ENCODE measurements around the gene SFXN3. TPM values are rescaled to one million over a fixed set of nuclear protein-coding genes. Genes with fewer than 3 reads are reported as not detected.

SFXN3 gene
- total RNA-seq, 1 experiment from 2014 or later = 2.8 TPM

DNA sequence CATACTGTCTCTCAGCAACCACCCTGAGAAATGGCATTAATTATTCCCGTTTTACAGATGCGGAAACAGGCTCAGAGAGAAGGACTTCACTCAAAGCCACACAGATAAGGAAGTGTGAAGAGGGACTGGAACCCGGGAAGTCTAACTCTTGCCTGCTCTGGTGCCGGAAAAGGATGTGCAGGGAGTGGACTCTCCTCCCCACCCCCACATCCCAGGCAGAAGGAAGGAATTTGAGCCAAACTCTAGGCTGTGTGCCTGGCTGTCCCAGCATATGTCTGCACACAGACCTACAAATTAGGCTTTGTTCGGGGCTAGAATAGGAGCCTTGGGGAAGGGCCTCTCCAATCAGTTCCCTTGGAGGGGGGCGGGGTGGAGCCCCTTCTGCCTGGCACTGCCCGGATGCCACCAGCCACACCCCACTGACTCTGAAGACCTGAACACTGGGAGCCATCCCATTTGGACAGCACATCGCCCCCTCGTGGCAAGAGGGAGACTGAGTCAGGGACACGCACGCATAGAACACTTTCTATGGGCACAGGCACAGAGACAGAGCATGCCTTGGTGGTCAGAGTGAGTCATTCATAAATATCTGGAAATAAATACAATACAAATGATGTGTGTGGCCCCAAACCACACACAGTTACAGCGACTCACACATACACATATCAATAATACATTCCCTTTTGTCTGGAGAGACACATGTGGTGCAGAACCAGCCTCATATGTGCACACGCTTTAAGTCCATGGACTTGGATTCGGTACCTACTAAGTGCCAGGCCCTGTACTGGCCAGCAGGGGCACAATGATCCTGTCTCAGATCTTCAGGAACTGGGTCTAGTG is 18.3 kb upstream of the SFXN3 start:
- no peak overlapping the region for H3K23ac ChIP-seq (ENCODE audit: insufficient read length, low read depth, low read length)
- H2BK20ac ChIP-seq (ENCODE audit: low read depth, low read length, poor library complexity, severe bottlenecking) = no peak overlapping the region
- H3K56ac ChIP-seq (ENCODE audit: insufficient read length, low read depth, low read length) = no peak overlapping the region
- no peak overlapping the region for H3K4ac ChIP-seq (ENCODE audit: low read depth, low read length)
- H3K9me3 ChIP-seq (ENCODE audit: control insufficient read depth, low read depth, low read length) = no peaks in the 10 kb centered on the region
- no peak overlapping the region for H2BK120ac ChIP-seq (ENCODE audit: low read depth, low read length, poor library complexity, severe bottlenecking)
- H4K91ac ChIP-seq (ENCODE audit: insufficient read length, low read depth, low read length) = no peak overlapping the region
- no peak overlapping the region for H3T11ph ChIP-seq (ENCODE audit: low read length)
- no peaks in the 10 kb centered on the region for H3K79me1 ChIP-seq (ENCODE audit: insufficient read depth, low read depth, low read length, poor library complexity, severe bottlenecking)
- H2BK5ac ChIP-seq (ENCODE audit: insufficient read length, low read length) = no peak overlapping the region
- peaks cover 41% of the 10 kb centered on the region for H3K27me3 Mint-ChIP-seq (ENCODE audit: low read depth)
- H3K14ac ChIP-seq (ENCODE audit: insufficient read depth, low read length) = no peak overlapping the region
- H3K9ac ChIP-seq (ENCODE audit: extremely low read depth, insufficient read length, low read length) = no peak overlapping the region
- peak overlapping the region in 1 of 2 experiments; percentile 2; a peak in 1 of 5 replicates for H3K4me3 Mint-ChIP-seq
- no peak overlapping the region for H2AK5ac ChIP-seq (ENCODE audit: insufficient read length, low read length)
- no peaks in the 10 kb centered on the region; a peak in 1 of 5 replicates for H3K9me3 Mint-ChIP-seq
- H3K4me1 Mint-ChIP-seq = peaks cover 24 to 46% of the 10 kb centered on the region in 2 experiments
- no CpG with 5 or more reads among the region's 14 CpGs for WGBS (ENCODE audit: extremely low coverage, insufficient read length, low lambda C conversion rate)
- H3K23me2 ChIP-seq (ENCODE audit: insufficient read length, low read depth, low read length, poor library complexity, severe bottlenecking) = no peaks in the 10 kb centered on the region
- H3K18ac ChIP-seq (ENCODE audit: insufficient read length, low read depth, low read length) = no peak overlapping the region
- no peak overlapping the region for H4K5ac ChIP-seq (ENCODE audit: insufficient read length, low read depth, low read length)
- H2AFZ ChIP-seq (ENCODE audit: low read length) = no peak overlapping the region
- no peak overlapping the region for H3K27ac ChIP-seq (ENCODE audit: insufficient read length, low read depth, low read length)
- H2BK15ac ChIP-seq (ENCODE audit: low read depth, low read length) = no peak overlapping the region
- no peaks in the 10 kb centered on the region for H3K36me3 Mint-ChIP-seq (ENCODE audit: insufficient read depth in 1 of 3, low read depth in 3 of 3)
- no peak overlapping the region for H3K4me2 ChIP-seq (ENCODE audit: insufficient read depth, insufficient read length, low read length)
- no peaks in the 10 kb centered on the region for H3K79me2 ChIP-seq (ENCODE audit: insufficient read depth, low read length)
- H3K27me3 ChIP-seq (ENCODE audit: insufficient read depth, low read length) = peaks cover 7% of the 10 kb centered on the region; the same call in 1 of the 2 replicates
- peak overlapping the region in 1 of 3 experiments; percentile 32; a peak in 2 of 7 replicates for H3K27ac Mint-ChIP-seq
- DNase-seq = peak; percentile 86
- TF ChIP-seq, protein P1, sequence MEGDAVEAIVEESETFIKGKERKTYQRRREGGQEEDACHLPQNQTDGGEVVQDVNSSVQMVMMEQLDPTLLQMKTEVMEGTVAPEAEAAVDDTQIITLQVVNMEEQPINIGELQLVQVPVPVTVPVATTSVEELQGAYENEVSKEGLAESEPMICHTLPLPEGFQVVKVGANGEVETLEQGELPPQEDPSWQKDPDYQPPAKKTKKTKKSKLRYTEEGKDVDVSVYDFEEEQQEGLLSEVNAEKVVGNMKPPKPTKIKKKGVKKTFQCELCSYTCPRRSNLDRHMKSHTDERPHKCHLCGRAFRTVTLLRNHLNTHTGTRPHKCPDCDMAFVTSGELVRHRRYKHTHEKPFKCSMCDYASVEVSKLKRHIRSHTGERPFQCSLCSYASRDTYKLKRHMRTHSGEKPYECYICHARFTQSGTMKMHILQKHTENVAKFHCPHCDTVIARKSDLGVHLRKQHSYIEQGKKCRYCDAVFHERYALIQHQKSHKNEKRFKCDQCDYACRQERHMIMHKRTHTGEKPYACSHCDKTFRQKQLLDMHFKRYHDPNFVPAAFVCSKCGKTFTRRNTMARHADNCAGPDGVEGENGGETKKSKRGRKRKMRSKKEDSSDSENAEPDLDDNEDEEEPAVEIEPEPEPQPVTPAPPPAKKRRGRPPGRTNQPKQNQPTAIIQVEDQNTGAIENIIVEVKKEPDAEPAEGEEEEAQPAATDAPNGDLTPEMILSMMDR (conservative IDR thresholded peaks at IDR 0.05) = peak; percentile 98
- H4K8ac ChIP-seq (replicated peaks; ENCODE audit: insufficient read length, low read depth, low read length) = no peak overlapping the region
- no peaks in the 10 kb centered on the region for H4K20me1 ChIP-seq (ENCODE audit: control insufficient read depth, insufficient read depth, insufficient read length)
- H2BK12ac ChIP-seq (ENCODE audit: insufficient read length, low read depth, low read length) = no peak overlapping the region
- H3K4me1 ChIP-seq (ENCODE audit: insufficient read depth, low read length) = no peaks in the 10 kb centered on the region

Measured in H9 (cell line).